ENCODE results near the gene ZNF830.

Gene ZNF830

DNA sequence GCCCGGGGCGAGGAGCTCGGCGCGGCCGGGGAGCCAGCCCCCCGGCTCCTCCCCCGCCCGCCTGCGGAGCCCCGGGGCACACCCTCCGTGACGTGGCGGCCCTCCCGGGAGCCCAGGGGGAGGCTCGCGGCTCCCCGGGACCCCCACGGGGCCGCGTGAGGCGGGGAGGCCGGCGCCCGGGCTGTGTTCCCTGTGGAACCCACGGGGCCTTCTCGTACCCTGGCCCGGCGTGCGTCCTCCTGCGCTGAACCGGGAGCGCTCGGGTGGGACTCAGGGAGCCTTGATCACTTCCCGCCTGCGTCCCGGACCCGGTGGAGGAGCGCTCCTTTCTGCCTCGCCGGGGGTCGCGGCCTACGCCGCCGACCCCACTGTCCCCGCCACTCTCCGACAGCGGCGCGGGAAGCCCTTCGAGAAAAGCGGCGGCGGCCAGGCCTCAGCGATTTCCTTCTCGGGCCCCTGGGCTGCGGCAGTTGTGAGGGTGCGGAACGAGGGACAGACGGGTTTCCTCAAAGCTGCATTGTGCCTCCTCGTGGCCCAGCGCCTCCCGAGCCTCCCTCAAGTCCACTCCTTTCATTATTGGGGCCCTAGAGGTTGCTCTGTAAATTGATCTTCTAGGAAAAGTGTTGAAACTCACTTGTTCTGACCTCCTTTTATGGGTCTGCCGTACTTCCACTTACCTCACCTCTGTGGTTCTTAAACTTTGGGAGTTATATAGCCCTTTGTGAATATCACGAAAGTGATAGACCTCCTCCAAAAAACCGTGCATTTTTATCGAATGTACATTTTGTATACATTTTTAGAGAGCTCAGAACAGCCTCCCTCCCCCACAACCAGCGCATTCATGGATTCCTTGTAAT lies 19.6 kb downstream of the ZNF830 start:
- DNase-seq (ENCODE audit: low spot score), result peak; percentile 96
- TF ChIP-seq, protein P1, sequence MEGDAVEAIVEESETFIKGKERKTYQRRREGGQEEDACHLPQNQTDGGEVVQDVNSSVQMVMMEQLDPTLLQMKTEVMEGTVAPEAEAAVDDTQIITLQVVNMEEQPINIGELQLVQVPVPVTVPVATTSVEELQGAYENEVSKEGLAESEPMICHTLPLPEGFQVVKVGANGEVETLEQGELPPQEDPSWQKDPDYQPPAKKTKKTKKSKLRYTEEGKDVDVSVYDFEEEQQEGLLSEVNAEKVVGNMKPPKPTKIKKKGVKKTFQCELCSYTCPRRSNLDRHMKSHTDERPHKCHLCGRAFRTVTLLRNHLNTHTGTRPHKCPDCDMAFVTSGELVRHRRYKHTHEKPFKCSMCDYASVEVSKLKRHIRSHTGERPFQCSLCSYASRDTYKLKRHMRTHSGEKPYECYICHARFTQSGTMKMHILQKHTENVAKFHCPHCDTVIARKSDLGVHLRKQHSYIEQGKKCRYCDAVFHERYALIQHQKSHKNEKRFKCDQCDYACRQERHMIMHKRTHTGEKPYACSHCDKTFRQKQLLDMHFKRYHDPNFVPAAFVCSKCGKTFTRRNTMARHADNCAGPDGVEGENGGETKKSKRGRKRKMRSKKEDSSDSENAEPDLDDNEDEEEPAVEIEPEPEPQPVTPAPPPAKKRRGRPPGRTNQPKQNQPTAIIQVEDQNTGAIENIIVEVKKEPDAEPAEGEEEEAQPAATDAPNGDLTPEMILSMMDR (IDR thresholded peaks at IDR 0.05; ENCODE audit: extremely low read depth, missing control alignments), result peak; percentile 33

DNA sequence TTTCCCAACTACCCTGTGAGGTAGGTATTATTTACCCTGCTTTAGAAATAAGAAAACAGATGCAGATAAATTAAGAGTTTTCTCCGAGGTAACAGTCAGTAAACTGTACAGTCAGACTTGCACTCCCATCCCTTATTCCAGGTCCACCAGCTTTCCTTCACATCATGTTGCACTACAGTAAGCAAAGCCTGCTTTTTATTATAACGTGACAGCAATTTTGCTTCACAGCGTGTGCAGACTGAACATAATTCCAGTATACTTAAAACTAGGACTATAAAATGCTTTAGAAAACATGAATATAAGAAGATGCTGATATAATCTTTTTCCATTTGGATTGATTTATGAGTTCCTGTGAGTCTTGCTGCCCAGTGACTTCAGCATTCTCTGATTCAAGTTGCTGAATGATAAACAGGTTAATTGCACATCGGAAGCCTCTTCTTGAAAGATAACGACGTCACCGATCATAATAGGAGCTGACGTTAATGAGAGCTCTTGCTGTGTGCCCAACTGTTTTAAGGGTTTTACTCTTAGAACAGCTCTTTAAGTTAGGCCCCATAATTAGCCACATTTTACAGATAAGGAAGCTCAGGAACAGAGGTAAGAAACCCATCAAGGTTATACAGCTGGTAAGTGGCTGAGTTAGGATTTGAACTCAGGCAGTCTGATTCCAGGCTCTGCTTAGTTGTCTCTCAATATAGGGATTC lies 20.4 kb downstream of the ZNF830 start:
- TF ChIP-seq, protein P1 (IDR thresholded peaks at IDR 0.05; ENCODE audit: extremely low read depth, missing control alignments), result no peak
- DNase-seq (ENCODE audit: low spot score), result no peak

GRCh38 chr17:34987232-34987631 lies 25.9 kb downstream of the ZNF830 start:
- DNase-seq (ENCODE audit: low spot score), result no peak
- TF ChIP-seq, protein P1 (IDR thresholded peaks at IDR 0.05; ENCODE audit: extremely low read depth, missing control alignments), result no peak

GRCh38 chr17:34988644-34989043 lies 27.3 kb downstream of the ZNF830 start:
- TF ChIP-seq, protein P1 (IDR thresholded peaks at IDR 0.05; ENCODE audit: extremely low read depth, missing control alignments), result no peak
- no peak for DNase-seq (ENCODE audit: low spot score)

- DNase-seq (ENCODE audit: low spot score), result no peak
- TF ChIP-seq, protein P1 (IDR thresholded peaks at IDR 0.05; ENCODE audit: extremely low read depth, missing control alignments), result no peak
Observed at GRCh38 chr17:34989473-34989872, 28.1 kb downstream of the ZNF830 start.

DNA sequence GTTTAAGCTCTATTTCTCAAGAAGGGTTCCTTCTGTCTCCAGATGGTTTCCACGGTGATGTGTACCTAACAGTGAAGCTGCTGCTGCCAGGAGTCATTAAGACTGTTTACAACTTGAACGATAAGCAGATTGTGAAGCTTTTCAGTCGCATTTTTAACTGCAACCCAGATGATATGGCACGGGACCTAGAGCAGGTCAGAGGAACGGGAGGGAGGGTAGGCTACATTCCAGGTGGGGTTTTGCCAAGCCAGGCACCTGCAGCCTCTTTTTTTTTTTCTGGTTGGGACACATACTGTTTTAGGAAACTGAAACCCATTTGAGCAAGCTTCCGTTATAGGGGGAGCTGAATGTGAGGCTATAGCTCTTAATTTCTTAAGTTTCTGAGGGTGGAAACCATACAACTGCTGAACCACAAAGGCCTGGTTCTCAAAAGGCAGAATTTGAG lies 29.6 kb downstream of the ZNF830 start:
- no peak for DNase-seq (ENCODE audit: low spot score)
- TF ChIP-seq, protein P1 (IDR thresholded peaks at IDR 0.05; ENCODE audit: extremely low read depth, missing control alignments), result no peak

GRCh38 chr17:34991606-34992005 lies 30.3 kb downstream of the ZNF830 start:
- DNase-seq (ENCODE audit: low spot score), result no peak
- TF ChIP-seq, protein P1 (IDR thresholded peaks at IDR 0.05; ENCODE audit: extremely low read depth, missing control alignments), result no peak

Data from GM20000 (cell line).